Stimulated activated CD4-positive, alpha-beta T cell treated with anti-CD3 and anti-CD28 coated beads, Interleukin-15, amount 100 ng/mL, for 24 hours (primary cell): ENCODE results near the gene FAM156A.
A peak's percentile ranks its signal among the peaks of the same experiment; 100 is the strongest.
"Not testable (repeated sequence)": the region's sequence is repeated elsewhere in the genome, so short reads cannot be mapped to it uniquely, and the experiment has no call there.

Experiments
- DNase-seq: peaks from one replicate; pipeline ENCODE4 v3.0.0-alpha.2; 2020

FAM156A gene

GRCh38 chrX:52958961-52959360 lies 643 bp upstream of the FAM156A start:
- DNase-seq: not testable (repeated sequence)

DNA sequence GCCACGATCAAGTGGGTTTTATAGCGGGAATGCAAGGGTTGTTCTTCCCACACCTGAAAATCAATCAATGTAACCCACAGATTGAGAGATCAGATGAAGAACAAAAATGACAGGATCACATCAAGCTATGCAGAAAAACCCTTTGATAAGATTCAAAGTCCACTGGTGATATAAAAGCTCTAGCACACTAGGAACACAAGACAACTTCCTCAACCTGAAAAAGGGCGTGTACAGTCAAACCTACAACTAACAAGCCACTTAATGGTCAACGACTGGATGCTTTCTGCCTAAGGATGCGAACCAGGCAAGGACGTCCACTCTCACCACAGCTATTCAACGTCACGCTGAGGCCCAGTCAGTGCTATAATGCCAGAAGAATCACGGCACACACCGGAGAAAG lies 8.4 kb downstream of the FAM156A start:
- DNase-seq: not testable (repeated sequence)

DNA sequence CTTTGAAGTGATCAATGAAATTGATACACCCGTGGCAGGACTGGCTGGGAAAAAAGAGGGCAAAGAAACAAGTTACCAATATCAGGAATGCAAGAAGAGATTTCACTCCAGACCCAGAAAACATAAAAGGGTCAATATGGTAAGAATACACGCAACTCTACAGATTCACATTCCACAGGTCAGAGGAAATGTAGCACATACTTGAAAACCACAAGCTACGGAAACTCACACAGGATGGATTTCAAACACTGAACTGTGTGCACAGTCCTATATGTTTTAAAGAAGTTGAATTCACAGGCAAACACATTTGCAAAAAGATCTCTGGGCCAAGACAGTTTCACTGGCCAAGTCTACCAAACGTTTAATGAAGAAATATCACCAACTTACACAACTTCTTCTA lies 9.0 kb downstream of the FAM156A start:
- DNase-seq: not testable (repeated sequence)

DNA sequence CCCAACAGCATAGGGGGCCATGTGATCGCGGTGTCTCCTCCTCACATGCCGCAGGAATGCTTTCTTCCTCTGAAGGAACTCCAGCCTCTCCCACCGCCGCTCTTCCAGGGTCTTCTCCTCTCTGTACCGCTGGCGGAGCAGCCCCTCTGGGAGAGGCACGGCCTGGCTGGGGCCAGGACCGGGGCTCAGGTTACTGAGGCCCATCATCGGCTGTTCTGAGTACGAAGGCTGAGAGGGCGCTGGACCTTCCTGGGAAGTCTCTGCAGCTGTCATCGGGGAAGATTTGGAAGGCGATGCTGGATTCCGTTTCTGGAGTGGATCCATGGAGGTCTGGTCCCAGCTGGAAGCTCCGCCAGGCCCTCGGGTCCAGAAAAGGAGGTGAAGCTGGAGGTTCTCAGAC lies 10.1 kb downstream of the FAM156A start:
- not testable (repeated sequence) for DNase-seq

- not testable (repeated sequence) for DNase-seq
These were observed 10.8 kb downstream of the FAM156A start for GRCh38 chrX:52947501-52947900.

DNA sequence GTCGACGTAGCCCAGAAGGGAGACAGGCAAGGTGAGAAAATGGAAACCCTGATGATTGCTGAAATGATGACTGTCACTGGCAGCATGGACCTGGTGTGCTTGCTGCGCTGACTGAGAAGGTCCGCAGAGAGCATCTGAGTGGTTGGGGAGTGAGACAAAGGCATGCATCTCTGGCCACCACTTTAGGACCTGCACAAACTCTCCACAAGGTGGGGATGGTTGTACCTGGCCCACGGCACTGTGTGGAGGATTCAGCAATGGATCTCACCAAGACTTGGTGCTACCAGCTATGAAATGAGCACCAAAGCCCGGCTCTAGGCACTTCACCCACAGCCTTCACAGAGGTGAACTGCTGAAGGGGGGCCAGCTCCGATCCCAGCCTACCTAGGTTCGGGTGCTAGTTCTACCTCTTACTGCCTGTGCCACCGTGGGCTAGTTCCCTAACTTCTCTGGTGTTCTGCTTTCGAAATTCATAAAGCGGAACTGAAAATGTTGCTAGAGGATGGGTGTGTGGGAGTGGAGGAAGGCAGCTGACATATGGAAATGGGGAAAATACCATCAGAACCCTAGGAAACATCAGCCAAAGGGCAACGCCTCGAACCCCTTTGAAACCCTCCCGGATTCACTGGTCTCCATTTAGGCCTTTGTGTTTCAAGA lies 12.4 kb downstream of the FAM156A start:
- DNase-seq: not testable (repeated sequence)

GRCh38 chrX:52941728-52942127 lies 16.6 kb downstream of the FAM156A start:
- not testable (repeated sequence) for DNase-seq

DNA sequence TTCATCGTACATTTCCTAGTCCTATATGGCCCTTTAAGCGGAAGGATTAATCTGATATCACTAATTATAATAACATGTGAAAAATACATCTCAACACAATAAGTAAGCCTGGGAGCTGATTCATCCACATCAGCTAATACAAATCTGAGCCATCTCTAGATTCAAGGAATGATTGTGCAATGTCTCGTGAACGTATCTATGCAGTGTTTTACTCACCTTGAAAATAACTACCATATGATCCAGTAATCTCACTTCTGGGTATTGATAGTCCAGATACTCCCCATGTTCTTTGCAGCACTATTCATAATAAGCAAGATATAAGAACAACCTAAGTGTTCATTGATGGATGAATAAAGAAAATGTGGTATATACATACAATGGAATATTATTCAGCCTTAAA lies 17.6 kb downstream of the FAM156A start:
- not testable (repeated sequence) for DNase-seq

DNA sequence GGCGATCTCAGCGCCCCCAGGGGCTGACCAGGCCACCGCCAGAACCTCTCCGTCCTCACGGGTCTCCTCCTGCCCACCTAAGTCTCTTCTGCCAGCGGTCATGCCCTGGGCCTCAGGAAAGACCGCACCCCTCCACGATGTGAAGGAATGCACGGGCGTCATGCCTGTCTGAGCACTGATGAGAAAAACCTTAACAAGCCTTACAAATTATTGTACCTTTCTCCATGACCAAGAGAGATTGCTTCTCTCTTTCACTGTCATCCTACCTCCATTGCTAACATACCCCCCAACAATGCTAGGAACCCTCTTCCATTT lies 22.9 kb downstream of the FAM156A start:
- DNase-seq: not testable (repeated sequence)

GRCh38 chrX:52934704-52935469 lies 23.4 kb downstream of the FAM156A start:
- peak; percentile 92 for DNase-seq

DNA sequence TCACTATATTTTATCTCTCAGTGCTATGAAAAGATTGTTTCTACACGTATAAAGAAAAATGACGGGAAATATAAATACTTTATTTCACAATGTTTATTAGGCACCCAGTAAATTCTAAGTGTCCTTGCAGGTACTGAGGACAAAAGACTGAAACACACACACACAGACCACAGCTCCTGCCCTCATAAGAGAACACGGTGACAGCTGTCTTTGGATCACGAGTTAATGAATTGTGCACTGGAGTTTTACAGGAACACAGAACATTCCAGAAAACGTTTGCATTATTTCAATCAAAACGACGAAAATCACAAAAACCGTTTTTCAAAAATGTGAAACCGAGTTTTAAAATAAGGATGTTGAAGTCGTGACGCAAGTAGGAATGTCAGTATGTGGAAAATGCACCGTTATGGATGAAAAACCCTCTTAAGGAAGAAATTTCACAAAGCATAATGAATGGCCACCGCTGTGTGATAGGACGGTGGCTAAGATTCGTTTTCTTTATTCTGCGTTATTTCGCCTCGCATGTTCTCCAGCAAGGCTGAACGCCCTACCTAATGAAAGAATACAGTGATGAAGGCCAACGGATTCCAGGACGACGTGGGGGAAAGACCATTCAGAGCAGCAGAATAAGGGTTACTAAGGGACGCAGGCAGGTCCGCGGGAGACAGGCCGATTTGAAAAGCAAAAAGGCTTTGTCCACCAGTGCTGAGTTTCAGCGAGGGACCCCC lies 24.2 kb downstream of the FAM156A start:
- no peak for DNase-seq

- no peak for DNase-seq
These were observed 25.1 kb downstream of the FAM156A start for GRCh38 chrX:52933213-52933612.

DNA sequence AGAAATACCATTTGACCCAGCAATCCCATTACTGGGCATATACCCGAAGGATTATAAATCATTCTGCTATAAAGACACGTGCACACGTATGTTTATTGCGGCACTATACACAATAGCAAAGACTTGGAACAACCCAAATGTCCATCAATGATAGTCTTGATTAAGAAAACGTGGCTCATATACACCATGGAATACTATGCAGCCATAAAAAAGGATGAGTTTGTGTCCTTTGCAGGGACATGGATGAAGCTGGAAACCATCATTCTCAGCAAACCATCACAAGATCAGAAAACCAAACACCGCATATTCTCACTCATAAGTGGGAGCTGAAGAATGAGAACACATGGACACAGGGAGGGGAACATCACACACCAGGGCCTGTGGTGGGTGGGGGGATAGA lies 28.1 kb downstream of the FAM156A start:
- DNase-seq: not testable (repeated sequence)

DNA sequence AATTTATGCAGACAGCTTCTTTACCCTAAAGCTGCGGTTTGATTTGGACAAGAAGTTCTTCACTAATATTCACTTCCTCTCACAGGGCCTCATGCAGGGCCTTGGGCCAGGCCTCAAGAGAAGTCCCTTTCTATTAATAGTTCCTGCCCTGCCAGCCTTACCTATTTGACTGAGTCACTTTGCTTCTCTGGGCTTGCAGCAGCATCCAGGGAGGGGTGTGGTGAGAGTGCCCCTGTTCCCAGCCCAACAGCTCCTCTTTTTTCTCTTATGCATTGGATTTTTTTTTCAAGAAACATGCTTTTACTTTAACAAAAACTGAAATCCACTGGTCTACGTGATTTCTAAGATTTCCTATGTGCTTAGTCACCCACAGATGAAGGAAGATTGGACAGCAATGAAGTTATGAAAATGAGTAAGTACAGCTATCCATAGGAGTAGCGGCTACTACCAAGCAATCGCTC lies 34.5 kb downstream of the FAM156A start:
- no peak for DNase-seq

DNA sequence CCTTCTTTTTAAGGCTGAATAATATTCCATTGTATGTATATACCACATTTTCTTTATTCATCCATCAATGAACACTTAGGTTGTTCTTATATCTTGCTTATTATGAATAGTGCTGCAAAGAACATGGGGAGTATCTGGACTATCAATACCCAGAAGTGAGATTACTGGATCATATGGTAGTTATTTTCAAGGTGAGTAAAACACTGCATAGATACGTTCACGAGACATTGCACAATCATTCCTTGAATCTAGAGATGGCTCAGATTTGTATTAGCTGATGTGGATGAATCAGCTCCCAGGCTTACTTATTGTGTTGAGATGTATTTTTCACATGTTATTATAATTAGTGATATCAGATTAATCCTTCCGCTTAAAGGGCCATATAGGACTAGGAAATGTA lies 43.6 kb downstream of the FAM156A start:
- DNase-seq: not testable (repeated sequence)

- not testable (repeated sequence) for DNase-seq
These were observed 44.6 kb downstream of the FAM156A start for GRCh38 chrX:52913681-52914080.

- DNase-seq: not testable (repeated sequence)
These were observed 48.9 kb downstream of the FAM156A start for GRCh38 chrX:52909313-52909969.

DNA sequence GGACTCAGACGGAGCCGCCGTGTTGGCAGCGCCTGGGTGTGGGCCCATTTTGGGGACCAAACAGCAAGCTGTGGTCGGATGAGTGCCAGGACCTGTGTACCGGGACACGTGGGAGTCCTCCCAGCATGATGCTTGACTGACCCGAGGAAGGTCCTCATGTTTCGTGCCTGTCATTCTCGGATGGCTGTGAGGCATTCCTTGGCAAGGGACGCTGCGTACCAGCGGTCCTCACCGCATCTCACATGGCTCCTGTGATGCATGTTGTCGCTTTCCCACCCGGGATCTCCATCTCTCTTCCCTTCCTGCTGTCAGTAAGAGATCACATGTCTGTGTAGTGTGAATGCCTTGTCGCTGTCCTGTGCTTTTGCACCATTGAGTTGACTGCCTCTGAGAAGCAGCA lies 50.4 kb downstream of the FAM156A start:
- not testable (repeated sequence) for DNase-seq

GRCh38 chrX:52907137-52907536 lies 51.2 kb downstream of the FAM156A start:
- not testable (repeated sequence) for DNase-seq

- DNase-seq: not testable (repeated sequence)
These were observed 52.2 kb downstream of the FAM156A start for GRCh38 chrX:52906072-52906471.

DNA sequence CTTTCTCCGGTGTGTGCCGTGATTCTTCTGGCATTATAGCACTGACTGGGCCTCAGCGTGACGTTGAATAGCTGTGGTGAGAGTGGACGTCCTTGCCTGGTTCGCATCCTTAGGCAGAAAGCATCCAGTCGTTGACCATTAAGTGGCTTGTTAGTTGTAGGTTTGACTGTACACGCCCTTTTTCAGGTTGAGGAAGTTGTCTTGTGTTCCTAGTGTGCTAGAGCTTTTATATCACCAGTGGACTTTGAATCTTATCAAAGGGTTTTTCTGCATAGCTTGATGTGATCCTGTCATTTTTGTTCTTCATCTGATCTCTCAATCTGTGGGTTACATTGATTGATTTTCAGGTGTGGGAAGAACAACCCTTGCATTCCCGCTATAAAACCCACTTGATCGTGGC lies 52.8 kb downstream of the FAM156A start:
- DNase-seq: not testable (repeated sequence)
